H54 (cell line): Measurements from ENCODE around the gene S100A5.
A peak's percentile ranks its signal among the peaks of the same experiment; 100 is the strongest.

Source experiments
- DNase-seq: peaks from one replicate; pipeline ENCODE4 v3.0.0; 2011; ENCODE audit warnings: low spot score, mixed read lengths; ENCODE audit not compliant: insufficient read length
- FAIRE-seq: peaks from 3 replicates; lab custom pipeline; 2011; peaks lifted over from hg19 to GRCh38; lab: Jason Lieb, UNC
- POLR2A ChIP-seq: IDR thresholded peaks from 2 replicates; pipeline ENCODE4 v1.6.1; 2011; ENCODE audit warnings: low read depth, mild to moderate bottlenecking, low read length

S100A5 gene

DNA sequence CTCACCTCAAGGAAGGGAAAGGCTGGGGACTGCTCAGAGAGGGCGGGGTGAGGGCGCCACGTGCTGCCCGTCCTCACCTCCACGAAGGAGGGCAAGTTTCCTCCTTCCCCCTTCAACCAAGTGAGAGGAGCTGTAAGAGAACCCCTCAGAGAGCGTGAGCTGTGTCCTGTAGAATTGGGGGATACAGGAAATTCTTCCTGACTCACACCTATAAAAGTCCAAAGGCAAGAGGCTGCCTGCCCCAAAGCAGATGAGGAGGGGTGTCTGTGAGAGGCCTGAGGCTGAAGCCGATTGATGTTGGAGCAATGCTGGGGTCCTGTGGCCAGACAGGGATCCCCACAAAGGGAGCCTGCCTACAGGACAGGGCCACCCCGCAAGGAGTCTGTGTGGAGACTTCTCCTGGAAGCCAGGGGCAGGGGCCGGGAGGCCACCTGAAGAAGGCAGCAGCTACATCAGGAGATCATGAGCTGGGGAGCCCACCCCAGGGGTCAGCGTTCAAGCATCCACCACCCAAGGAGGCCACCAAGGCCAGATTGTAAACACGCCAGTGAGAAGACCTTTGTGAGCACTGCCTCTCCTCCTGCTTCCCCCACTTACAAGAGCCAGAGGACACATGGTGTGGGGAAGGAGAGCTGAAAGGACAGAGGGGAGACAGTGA, 32.7 kb downstream of the S100A5 start:
- no peak for DNase-seq
- TF ChIP-seq POLR2A: no peak
- no peak for FAIRE-seq

DNA sequence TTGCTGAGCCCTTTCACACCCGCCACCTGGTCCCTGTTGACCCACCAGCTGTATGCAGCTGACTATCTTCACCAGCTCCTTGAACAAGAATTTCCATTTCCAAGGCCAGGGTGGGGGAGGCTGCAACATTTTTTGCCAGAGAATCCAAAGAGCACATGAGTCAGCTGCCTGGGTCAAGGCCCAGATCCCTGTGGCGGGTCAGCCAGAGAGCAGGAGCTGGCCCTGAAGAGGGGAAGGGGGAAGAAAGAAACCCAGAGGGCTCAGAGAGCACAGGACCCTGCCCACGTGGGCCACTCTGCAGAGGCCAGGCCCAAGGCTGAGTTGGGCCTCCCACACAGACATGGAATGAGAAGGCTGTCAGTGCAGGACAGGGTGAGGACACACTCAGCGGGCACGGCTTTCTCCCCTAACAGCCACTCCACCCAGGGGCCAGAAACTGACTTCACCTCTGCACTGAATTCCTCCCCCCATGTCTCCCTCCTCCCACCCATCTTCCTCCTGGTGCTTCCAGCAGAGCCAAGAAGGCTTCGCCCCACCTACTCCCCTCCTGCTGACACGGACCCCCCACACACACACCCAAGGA, 33.8 kb downstream of the S100A5 start:
- peak; percentile 70 for DNase-seq
- TF ChIP-seq POLR2A: no peak

DNA sequence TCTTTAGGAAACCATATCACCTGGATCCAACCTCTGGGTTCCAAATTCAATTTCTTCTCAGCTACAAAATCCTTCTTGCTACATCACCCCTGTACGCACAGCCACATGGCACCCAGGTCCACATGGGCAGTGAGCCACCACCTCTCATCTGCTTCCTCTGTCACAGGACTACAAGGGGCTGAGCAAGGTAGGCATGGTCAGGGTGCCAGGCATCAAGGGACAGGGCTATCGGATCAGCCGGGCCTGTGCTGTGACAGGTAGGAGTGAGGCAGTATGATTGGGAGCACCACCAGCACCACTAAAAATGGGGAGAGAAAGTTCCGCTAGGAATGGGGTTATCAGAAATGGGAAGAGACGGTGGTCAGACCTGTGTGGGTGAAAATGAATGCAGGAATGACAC, 34.3 kb downstream of the S100A5 start:
- FAIRE-seq (no peak), DNase-seq (no peak)
- no peak for TF ChIP-seq POLR2A

More for the DNA sequence above, 33.8 kb downstream of the S100A5 start:
- no peak for FAIRE-seq

DNA sequence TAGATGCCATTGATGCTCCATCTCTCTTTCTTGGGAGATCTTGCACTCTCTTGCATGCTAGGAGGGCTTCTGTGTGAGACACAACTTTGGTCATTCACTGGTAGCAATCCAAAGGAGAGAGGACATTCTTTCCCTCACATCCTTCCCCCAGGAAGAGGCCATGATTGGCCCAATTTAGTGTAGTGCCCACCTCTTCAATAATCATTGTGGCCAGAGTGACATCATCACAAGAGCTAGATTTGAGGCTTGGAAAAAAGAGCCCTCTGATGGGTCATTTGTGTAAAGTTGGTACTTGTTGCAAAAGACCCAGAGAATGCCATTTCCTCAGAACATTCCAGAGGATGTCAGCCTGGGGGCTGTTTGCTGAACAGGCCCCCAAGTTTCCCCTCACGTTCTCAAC, 35.2 kb downstream of the S100A5 start:
- DNase-seq (no peak), FAIRE-seq (no peak)
- TF ChIP-seq POLR2A: no peak

DNA sequence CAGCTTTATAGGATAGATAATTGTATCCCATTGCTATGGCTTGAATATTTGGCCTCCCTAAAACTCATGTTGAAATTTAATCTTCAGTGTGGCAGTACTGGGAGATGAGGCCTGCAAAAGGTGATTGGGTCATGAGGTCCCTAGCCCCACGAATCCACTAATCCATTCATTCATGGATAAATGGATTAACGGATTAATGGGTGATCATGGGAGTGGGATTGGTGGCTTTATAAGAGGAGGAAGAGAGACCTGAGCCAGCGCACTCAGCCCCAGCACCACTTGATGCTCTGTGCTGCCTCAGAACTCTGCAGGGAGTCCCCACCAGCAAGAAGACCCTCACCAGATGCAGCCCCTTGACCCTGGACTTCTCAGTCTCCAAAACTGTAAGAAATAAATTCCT, 37.0 kb downstream of the S100A5 start:
- no peak for TF ChIP-seq POLR2A
- FAIRE-seq: no peak
- DNase-seq: no peak

DNA sequence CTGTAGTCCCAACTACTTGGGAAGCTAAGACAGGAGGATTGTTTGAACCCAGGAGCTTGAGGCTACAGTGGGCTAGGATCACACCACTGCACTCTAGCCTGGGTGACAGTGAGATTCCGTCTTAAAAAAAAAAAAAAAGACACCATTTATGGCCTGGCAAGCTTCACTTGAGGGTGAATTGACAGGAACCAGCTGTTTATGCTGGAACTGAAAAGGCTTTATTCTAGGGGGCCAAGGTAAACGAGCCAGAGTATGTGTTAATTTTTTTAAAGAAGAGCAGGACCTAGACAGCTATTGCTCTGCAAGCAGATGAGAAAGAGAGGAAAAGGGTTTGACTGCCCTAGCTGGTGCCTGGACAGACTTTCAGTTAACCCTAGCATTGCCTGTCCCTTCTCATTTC, 42.0 kb downstream of the S100A5 start:
- no peak for DNase-seq
- TF ChIP-seq POLR2A: no peak
- no peak for FAIRE-seq

DNA sequence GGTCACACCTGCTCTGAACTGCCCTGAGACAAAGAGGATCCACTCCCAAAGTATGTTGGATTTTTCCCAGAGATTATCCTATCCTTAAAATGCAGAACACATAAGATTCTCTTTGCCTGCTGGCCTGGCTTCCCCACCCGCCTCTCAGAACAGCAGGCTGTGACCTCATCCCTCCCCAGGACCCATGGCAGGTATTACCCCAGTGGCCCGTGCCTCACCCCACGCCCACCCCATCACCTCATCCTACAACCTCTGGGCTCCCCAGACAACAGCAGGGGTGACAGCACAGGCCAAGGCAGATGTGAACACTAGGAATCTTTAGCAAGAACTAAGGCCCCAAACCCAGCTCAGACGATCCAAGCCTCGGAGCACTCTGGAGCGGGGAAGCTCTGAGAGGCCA, 45.2 kb downstream of the S100A5 start:
- no peak for DNase-seq
- no peak for TF ChIP-seq POLR2A
- FAIRE-seq: no peak

DNA sequence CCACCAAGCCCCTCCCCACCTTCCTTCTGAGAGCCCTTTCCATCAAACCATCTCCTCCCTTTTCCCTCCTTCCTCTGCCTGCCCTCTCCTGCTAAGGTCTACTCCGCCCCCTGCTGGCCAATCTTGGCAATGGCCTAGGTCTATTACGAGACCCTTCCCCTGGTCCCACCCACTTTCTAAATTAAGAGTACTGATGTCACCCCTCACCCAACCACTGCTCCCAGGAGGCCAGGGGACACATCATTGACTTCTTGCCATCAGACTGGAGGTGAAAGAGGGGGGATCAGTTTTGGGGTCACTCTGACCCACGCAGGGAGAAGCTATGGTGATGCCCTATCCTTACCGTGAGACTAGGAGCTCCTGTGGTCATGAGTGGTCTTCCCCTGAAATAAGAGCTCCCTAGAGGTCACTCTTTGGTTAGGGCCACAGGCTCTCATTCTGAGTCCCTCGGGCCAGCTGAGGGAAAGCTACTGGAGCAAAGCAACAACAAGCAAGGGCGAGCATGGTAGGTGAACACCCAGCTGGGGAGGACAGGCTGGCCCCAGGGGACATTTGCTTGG, 45.7 kb downstream of the S100A5 start:
- TF ChIP-seq POLR2A: no peak
- FAIRE-seq (no peak), DNase-seq (peak; percentile 34)

DNA sequence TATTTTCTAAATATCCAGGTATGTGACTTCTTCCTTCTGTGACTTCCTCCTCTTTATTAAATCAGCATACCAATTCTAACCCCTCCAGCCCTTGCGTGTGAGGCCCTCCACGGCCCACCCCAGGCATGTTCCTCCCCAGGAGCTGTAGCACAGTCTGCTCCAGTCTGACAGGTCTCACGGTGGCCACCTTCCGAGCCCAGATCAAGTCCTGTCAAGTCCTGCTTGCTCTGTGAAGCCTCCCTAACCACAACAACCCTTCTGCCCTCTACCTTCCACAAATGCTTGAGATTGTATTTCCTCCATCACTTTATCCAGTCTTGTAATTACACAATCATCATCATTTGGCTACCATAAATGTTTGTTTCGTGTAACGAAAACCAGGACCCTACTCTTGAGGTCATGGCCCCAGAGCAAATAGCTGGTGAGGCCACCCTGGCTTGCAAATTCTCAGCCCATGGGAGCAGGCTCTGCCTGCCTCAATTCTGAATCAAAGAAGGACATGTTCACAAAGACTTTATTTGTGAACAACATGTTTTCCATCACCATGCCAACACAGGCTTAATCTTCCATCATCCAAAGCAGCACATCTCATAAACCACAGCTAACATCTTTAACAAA, 47.3 kb downstream of the S100A5 start:
- no peak for FAIRE-seq
- no peak for TF ChIP-seq POLR2A
- DNase-seq: no peak

DNA sequence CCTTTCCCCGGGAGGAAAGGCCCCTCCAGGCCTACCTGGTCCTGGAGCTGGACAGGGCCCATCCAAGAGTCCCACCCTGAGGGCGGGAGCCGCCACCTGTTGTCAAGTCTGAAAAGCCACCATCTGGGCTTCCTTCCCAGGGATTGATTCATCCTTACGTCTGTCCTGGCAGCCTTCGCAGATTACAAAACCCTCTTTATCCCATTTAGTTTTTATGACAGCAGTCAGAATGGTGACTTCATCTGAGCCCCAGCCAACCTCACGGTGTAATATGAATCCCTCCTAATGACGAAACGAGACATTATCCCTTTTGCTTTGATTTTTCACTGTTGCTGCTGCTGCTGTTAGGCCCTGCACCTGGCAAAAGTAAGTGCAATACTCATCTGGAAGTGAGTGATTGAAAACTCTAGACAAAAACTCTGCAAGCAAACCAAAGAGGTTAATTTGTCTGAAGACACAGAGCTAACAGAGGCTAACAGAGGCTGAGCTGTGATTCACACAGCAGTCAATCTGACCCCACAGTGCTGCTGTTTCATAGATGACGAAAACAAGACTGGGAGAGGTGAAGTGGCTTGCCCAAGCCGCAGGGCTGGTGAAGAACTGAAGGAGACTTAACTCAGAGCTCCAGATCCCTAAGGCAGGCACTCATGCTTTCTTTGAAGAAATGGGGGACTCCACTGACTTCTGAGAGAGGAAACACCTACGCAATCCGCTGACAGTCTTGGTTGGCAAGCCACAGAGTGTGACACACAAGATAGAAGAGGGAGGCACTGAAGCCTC, 50.3 kb downstream of the S100A5 start:
- FAIRE-seq: peak; percentile 55
- TF ChIP-seq POLR2A: no peak
- peak; percentile 70 for DNase-seq

DNA sequence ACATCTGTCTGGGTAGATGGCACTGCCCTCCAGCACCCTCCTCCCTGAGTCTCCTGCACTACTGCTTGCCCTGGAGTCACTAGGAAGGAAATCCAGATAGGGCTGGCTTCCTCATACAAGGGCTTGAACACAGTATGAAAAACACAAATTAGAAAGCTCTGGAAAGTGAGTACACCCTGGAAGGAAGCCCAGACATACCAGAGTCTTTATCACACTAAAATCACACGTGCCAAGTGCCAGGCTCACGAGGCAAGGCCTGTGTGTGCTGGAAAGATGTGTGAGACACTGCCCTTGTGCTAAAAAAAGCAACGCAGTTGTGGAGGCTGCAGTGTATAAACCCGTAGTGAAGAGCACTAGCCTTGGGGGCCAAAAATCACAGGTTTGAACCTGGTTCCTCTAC, 52.0 kb downstream of the S100A5 start:
- DNase-seq (no peak), FAIRE-seq (no peak)
- no peak for TF ChIP-seq POLR2A

DNA sequence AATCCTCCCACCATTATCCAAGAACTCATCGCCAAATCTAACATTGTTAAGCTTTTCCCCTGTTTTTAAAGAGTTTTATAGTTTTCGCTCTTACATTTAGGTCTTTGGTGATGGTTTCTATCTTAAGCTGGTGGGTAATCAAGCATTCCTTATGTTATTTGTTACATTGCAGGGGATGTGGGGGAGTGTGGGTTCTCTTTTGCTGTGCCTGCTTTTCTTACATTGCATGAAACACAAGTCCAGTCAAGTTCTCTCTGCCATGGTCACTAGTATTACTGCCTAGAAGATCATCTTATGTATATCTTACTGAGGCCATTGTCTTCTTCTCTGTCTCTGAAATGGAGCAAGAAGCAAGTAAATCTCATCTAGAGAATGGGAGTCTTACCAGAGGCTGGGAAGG, 53.0 kb downstream of the S100A5 start:
- TF ChIP-seq POLR2A: no peak
- DNase-seq: no peak
- no peak for FAIRE-seq
